ENCODE measurements around the gene ZFR. TPM values are rescaled to one million over a fixed set of nuclear protein-coding genes. Genes with fewer than 3 reads are reported as not detected.

The ZFR gene
- total RNA-seq, 1 experiment from 2014 or later, result 62.4 TPM

GRCh38 chr5:32428426-32428825, 16.1 kb downstream of the ZFR start:
- H3K4me3 Mint-ChIP-seq, result no peak overlapping the region
- no peak overlapping the region for H2BK120ac ChIP-seq (ENCODE audit: low read depth, low read length, poor library complexity, severe bottlenecking)
- H2BK15ac ChIP-seq (ENCODE audit: low read depth, low read length), result no peak overlapping the region
- no peak overlapping the region for H3K4ac ChIP-seq (ENCODE audit: low read depth, low read length)
- H3K27ac ChIP-seq (ENCODE audit: insufficient read length, low read depth, low read length), result no peak overlapping the region
- H3K27me3 Mint-ChIP-seq (ENCODE audit: low read depth), result no peaks in the 10 kb centered on the region
- H4K91ac ChIP-seq (ENCODE audit: insufficient read length, low read depth, low read length), result no peak overlapping the region
- no peak overlapping the region for H2BK5ac ChIP-seq (ENCODE audit: insufficient read length, low read length)
- H3K56ac ChIP-seq (ENCODE audit: insufficient read length, low read depth, low read length), result no peak overlapping the region
- no peak overlapping the region for H2AK5ac ChIP-seq (ENCODE audit: insufficient read length, low read length)
- H3K4me1 ChIP-seq (ENCODE audit: insufficient read depth, low read length), result no peaks in the 10 kb centered on the region; the same call in 1 of the 2 replicates
- no CpG with 5 or more reads among the region's 4 CpGs for WGBS (ENCODE audit: extremely low coverage, insufficient read length, low lambda C conversion rate)
- no peak overlapping the region for H3K23ac ChIP-seq (ENCODE audit: insufficient read length, low read depth, low read length)
- H2AFZ ChIP-seq (ENCODE audit: low read length), result no peak overlapping the region
- no peak overlapping the region for H3K4me2 ChIP-seq (ENCODE audit: insufficient read depth, insufficient read length, low read length)
- H3K9me3 Mint-ChIP-seq, result peaks cover 21 to 25% of the 10 kb centered on the region in 2 experiments
- no peak overlapping the region for H4K8ac ChIP-seq (replicated peaks; ENCODE audit: insufficient read length, low read depth, low read length)
- H3K79me2 ChIP-seq (ENCODE audit: insufficient read depth, low read length), result peaks cover 25% of the 10 kb centered on the region; the same call in 1 of the 2 replicates
- H2BK12ac ChIP-seq (ENCODE audit: insufficient read length, low read depth, low read length), result no peak overlapping the region
- H3K79me1 ChIP-seq (ENCODE audit: insufficient read depth, low read depth, low read length, poor library complexity, severe bottlenecking), result peaks cover 20% of the 10 kb centered on the region
- no peak overlapping the region for H3K14ac ChIP-seq (ENCODE audit: insufficient read depth, low read length)
- H3K9me3 ChIP-seq (ENCODE audit: control insufficient read depth, low read depth, low read length), result no peaks in the 10 kb centered on the region
- no peaks in the 10 kb centered on the region for H3K27me3 ChIP-seq (ENCODE audit: insufficient read depth, low read length)
- peaks cover 2 to 13% of the 10 kb centered on the region in 2 experiments; a peak in 3 of 4 replicates for H3K4me1 Mint-ChIP-seq
- TF ChIP-seq CTCF (conservative IDR thresholded peaks at IDR 0.05), result no peak
- H3K36me3 Mint-ChIP-seq (ENCODE audit: insufficient read depth in 1 of 3, low read depth in 3 of 3), result peaks cover 37 to 54% (median 43%) of the 10 kb centered on the region in 3 experiments
- H3T11ph ChIP-seq (ENCODE audit: low read length), result no peak overlapping the region
- no peak for DNase-seq
- H4K5ac ChIP-seq (ENCODE audit: insufficient read length, low read depth, low read length), result no peak overlapping the region
- no peak overlapping the region for H3K18ac ChIP-seq (ENCODE audit: insufficient read length, low read depth, low read length)
- H2BK20ac ChIP-seq (ENCODE audit: low read depth, low read length, poor library complexity, severe bottlenecking), result no peak overlapping the region
- no peak overlapping the region for H3K9ac ChIP-seq (ENCODE audit: extremely low read depth, insufficient read length, low read length)
- H3K27ac Mint-ChIP-seq, result peak overlapping the region in 1 of 3 experiments; percentile 58; a peak in 2 of 7 replicates
- H3K23me2 ChIP-seq (ENCODE audit: insufficient read length, low read depth, low read length, poor library complexity, severe bottlenecking), result no peaks in the 10 kb centered on the region
- H4K20me1 ChIP-seq (ENCODE audit: control insufficient read depth, insufficient read depth, insufficient read length), result no peaks in the 10 kb centered on the region
